Activated T-cell treated with anti-CD3 and anti-CD28 coated beads, Interleukin-2, amount 50 U/mL, for 72 hours (primary cell): ENCODE data around the gene TBCD. TPM values are rescaled to one million over a fixed set of nuclear protein-coding genes. Genes with fewer than 3 reads are reported as not detected.
A peak's percentile ranks its signal among the peaks of the same experiment; 100 is the strongest.

Experiments used
- ATAC-seq, 2 donors: fragments of 150-1000 bp; cut with Tn5 transposase; replicated peaks in 1 of 2; 2 replicates each; pipeline ENCODE4 v1.10.0; 2021; ENCODE audit warnings: moderate library complexity in 2 of 2, mild to moderate bottlenecking in 1 of 2
- DNase-seq, 2 donors: peaks; one replicate each; pipeline ENCODE4 v3.0.0; 2021 to 2022; ENCODE audit warnings: mixed read lengths in 1 of 2
- H3K27ac Mint-ChIP-seq: one replicate; pipeline ENCODE4 v1.8.0; 2022; ENCODE audit warnings: mild to moderate bottlenecking, moderate library complexity, mixed read lengths
- H3K27me3 Mint-ChIP-seq: one replicate; pipeline ENCODE4 v1.8.0; 2022; ENCODE audit warnings: low read depth, mixed read lengths
- H3K36me3 Mint-ChIP-seq, 2 donors: one replicate each; pipeline ENCODE4 v1.8.0; 2022; ENCODE audit warnings: mixed read lengths in 2 of 2, mild to moderate bottlenecking in 1 of 2; ENCODE audit not compliant: insufficient read depth in 2 of 2
- H3K4me1 Mint-ChIP-seq: one replicate; pipeline ENCODE4 v1.8.0; 2022; ENCODE audit warnings: low read depth, mixed read lengths
- H3K4me3 Mint-ChIP-seq, 2 donors: one replicate each; pipeline ENCODE4 v1.8.0; 2022; ENCODE audit warnings: mild to moderate bottlenecking in 2 of 2, mixed read lengths in 2 of 2, moderate library complexity in 2 of 2
- H3K9me3 Mint-ChIP-seq, 2 donors: one replicate each; pipeline ENCODE4 v1.8.0; 2022; ENCODE audit warnings: mixed read lengths in 2 of 2
- total RNA-seq, 2 donors: library from RNA; stranded (reverse); gene quantifications; one replicate each; pipeline ENCODE4 v1.2.3, GENCODE V29; 2022

Gene TBCD
- total RNA-seq, 2 donors from 2014 or later = 112 to 134 TPM

- H3K36me3 Mint-ChIP-seq = peaks cover 0 to 9% of the 10 kb centered on the region in 2 donors
- no peaks in the 10 kb centered on the region for H3K27me3 Mint-ChIP-seq
- no peak overlapping the region for H3K4me3 Mint-ChIP-seq
- peaks cover 25% of the 10 kb centered on the region for H3K4me1 Mint-ChIP-seq
- no peaks in the 10 kb centered on the region for H3K9me3 Mint-ChIP-seq
- no peak overlapping the region for H3K27ac Mint-ChIP-seq
- DNase-seq (no peak), ATAC-seq (no peak)
These were observed 160.7 kb downstream of the TBCD start for GRCh38 chr17:82912484-82913089.

GRCh38 chr17:82913304-82914043 lies 161.6 kb downstream of the TBCD start:
- H3K4me3 Mint-ChIP-seq = no peak overlapping the region
- no peak overlapping the region for H3K27ac Mint-ChIP-seq
- ATAC-seq (no peak), DNase-seq (no peak)
- no peaks in the 10 kb centered on the region for H3K9me3 Mint-ChIP-seq
- peaks cover 20% of the 10 kb centered on the region for H3K4me1 Mint-ChIP-seq
- H3K27me3 Mint-ChIP-seq = no peaks in the 10 kb centered on the region
- peaks cover 0 to 9% of the 10 kb centered on the region in 2 donors for H3K36me3 Mint-ChIP-seq

- no peak overlapping the region for H3K27ac Mint-ChIP-seq
- no peaks in the 10 kb centered on the region for H3K9me3 Mint-ChIP-seq
- peaks cover 15% of the 10 kb centered on the region for H3K4me1 Mint-ChIP-seq
- no peak overlapping the region for H3K4me3 Mint-ChIP-seq
- no peak for ATAC-seq
- H3K36me3 Mint-ChIP-seq = peaks cover 0 to 9% of the 10 kb centered on the region in 2 donors
- no peak for DNase-seq
- no peaks in the 10 kb centered on the region for H3K27me3 Mint-ChIP-seq
These were observed 162.5 kb downstream of the TBCD start for GRCh38 chr17:82914375-82914774.

- ATAC-seq (no peak), DNase-seq (no peak)
- peaks cover 0 to 9% of the 10 kb centered on the region in 2 donors for H3K36me3 Mint-ChIP-seq
- H3K9me3 Mint-ChIP-seq = no peaks in the 10 kb centered on the region
- H3K27me3 Mint-ChIP-seq = no peaks in the 10 kb centered on the region
- no peak overlapping the region for H3K4me3 Mint-ChIP-seq
- peaks cover 8% of the 10 kb centered on the region for H3K4me1 Mint-ChIP-seq
- peak overlapping the region; percentile 57 for H3K27ac Mint-ChIP-seq
These were observed 163.3 kb downstream of the TBCD start for GRCh38 chr17:82915010-82915756.

GRCh38 chr17:82915757-82916027 lies 163.8 kb downstream of the TBCD start:
- H3K27me3 Mint-ChIP-seq = no peaks in the 10 kb centered on the region
- peaks cover 8% of the 10 kb centered on the region for H3K4me1 Mint-ChIP-seq
- no peak for ATAC-seq
- H3K9me3 Mint-ChIP-seq = no peaks in the 10 kb centered on the region
- DNase-seq = no peak
- peaks cover 0 to 9% of the 10 kb centered on the region in 2 donors for H3K36me3 Mint-ChIP-seq
- no peak overlapping the region for H3K27ac Mint-ChIP-seq
- H3K4me3 Mint-ChIP-seq = no peak overlapping the region

- DNase-seq = peak; percentile 34 to 52
- H3K36me3 Mint-ChIP-seq = peaks cover 0 to 2% of the 10 kb centered on the region in 2 donors
- no peak overlapping the region for H3K4me3 Mint-ChIP-seq
- ATAC-seq = peak; percentile 47 to 50
- H3K9me3 Mint-ChIP-seq = no peaks in the 10 kb centered on the region
- H3K27ac Mint-ChIP-seq = no peak overlapping the region
- peaks cover 8% of the 10 kb centered on the region for H3K4me1 Mint-ChIP-seq
- no peaks in the 10 kb centered on the region for H3K27me3 Mint-ChIP-seq
These were observed 166.0 kb downstream of the TBCD start for GRCh38 chr17:82917699-82918345.

- no peak for DNase-seq
These were observed 166.6 kb downstream of the TBCD start for GRCh38 chr17:82918508-82918907.

GRCh38 chr17:82920150-82920549 lies 168.3 kb downstream of the TBCD start:
- Mint-ChIP-seq H3K4me3 (no peak overlapping the region), H3K9me3 (no peaks in the 10 kb centered on the region), H3K27ac (no peak overlapping the region), H3K36me3 (peaks cover 0 to 2% of the 10 kb centered on the region in 2 donors), H3K4me1 (peaks cover 8% of the 10 kb centered on the region), H3K27me3 (no peaks in the 10 kb centered on the region)
- DNase-seq (no peak), ATAC-seq (no peak)

More at GRCh38 chr17:82918508-82918907, 166.6 kb downstream of the TBCD start:
- Mint-ChIP-seq H3K9me3 (no peaks in the 10 kb centered on the region), H3K36me3 (peaks cover 0 to 2% of the 10 kb centered on the region in 2 donors), H3K4me3 (no peak overlapping the region), H3K27ac (no peak overlapping the region), H3K27me3 (no peaks in the 10 kb centered on the region), H3K4me1 (peaks cover 8% of the 10 kb centered on the region)
- no peak for ATAC-seq

GRCh38 chr17:82920715-82921114 lies 168.8 kb downstream of the TBCD start:
- H3K27ac Mint-ChIP-seq = no peak overlapping the region
- H3K4me1 Mint-ChIP-seq = peaks cover 8% of the 10 kb centered on the region
- H3K9me3 Mint-ChIP-seq = no peaks in the 10 kb centered on the region
- DNase-seq (no peak), ATAC-seq (no peak)
- H3K27me3 Mint-ChIP-seq = no peaks in the 10 kb centered on the region
- H3K4me3 Mint-ChIP-seq = no peak overlapping the region
- H3K36me3 Mint-ChIP-seq = peaks cover 0 to 2% of the 10 kb centered on the region in 2 donors

GRCh38 chr17:82921426-82921825 lies 169.6 kb downstream of the TBCD start:
- Mint-ChIP-seq H3K4me1 (peaks cover 4% of the 10 kb centered on the region), H3K36me3 (peaks cover 0 to under 1% of the 10 kb centered on the region in 2 donors), H3K27me3 (no peaks in the 10 kb centered on the region), H3K4me3 (no peak overlapping the region), H3K9me3 (no peaks in the 10 kb centered on the region), H3K27ac (no peak overlapping the region)
- ATAC-seq = no peak
- no peak for DNase-seq

- no peaks in the 10 kb centered on the region for H3K9me3 Mint-ChIP-seq
- no peak overlapping the region for H3K27ac Mint-ChIP-seq
- H3K4me3 Mint-ChIP-seq = no peak overlapping the region
- H3K27me3 Mint-ChIP-seq = no peaks in the 10 kb centered on the region
- DNase-seq (no peak), ATAC-seq (no peak)
- peaks cover 0 to 5% of the 10 kb centered on the region in 2 donors for H3K36me3 Mint-ChIP-seq
- H3K4me1 Mint-ChIP-seq = no peaks in the 10 kb centered on the region
These were observed 170.8 kb downstream of the TBCD start for GRCh38 chr17:82922646-82923045.

GRCh38 chr17:82923366-82924113 lies 171.7 kb downstream of the TBCD start:
- no peaks in the 10 kb centered on the region for H3K9me3 Mint-ChIP-seq

More at GRCh38 chr17:82923366-82924113, 171.7 kb downstream of the TBCD start:
- Mint-ChIP-seq H3K4me1 (no peaks in the 10 kb centered on the region), H3K27me3 (no peaks in the 10 kb centered on the region), H3K36me3 (peaks cover 4 to 7% of the 10 kb centered on the region in 2 donors), H3K4me3 (no peak overlapping the region), H3K27ac (no peak overlapping the region)
- ATAC-seq = no peak
- no peak for DNase-seq
